LNCAP (cell line): ENCODE results near the gene CLCN4.

Experiments
- CTCF ChIP-seq: fragments of 450-650 bp; IDR thresholded peaks from 2 replicates; pipeline ENCODE4 v1.5.1; 2017; ENCODE audit warnings: mild to moderate bottlenecking

Gene CLCN4

DNA sequence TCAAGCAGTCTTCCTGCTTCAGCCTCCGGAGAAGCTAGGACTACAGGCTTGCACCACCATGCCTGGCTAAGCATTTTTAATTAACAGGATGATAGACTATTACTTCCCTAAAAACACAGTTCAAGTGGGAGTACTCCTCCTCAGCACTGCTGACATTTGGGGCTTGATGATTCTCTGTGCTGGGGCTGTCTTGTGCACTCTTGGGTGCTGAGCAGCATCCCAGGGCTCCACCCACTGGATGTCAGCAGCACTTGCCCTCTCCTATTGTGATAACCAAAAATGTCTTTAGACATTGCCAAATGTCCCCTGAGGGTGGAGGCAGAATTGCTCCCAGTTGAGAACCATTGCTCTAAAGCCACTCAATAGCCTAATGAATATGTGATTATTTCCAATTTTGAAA lies 60.4 kb downstream of the CLCN4 start:
- no peak for TF ChIP-seq CTCF

DNA sequence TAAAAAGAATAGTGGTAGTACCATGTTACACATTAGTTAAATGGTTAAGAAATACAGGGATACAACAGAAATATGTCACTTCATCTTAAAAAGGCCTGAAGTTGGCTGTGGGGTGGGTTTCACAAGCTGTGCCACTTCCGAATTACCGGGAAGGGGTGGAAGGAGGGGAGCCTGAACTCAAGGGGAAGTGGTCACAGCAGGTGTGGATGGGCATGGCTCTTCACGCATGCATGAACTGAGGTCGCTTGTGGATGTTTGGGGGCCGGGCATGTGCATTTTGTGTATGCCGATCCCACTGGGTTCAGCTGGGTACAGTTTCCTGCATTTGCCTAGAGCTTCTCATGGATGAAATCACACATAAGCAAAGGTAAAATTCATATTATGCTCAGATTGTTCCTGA lies 64.9 kb downstream of the CLCN4 start:
- no peak for TF ChIP-seq CTCF

- no peak for TF ChIP-seq CTCF
Observed at GRCh38 chrX:10223276-10223675, 66.5 kb downstream of the CLCN4 start.

- no peak for TF ChIP-seq CTCF
Observed at GRCh38 chrX:10223781-10224180, 67.0 kb downstream of the CLCN4 start.

- no peak for TF ChIP-seq CTCF
Observed at GRCh38 chrX:10230222-10230621, 73.4 kb downstream of the CLCN4 start.

DNA sequence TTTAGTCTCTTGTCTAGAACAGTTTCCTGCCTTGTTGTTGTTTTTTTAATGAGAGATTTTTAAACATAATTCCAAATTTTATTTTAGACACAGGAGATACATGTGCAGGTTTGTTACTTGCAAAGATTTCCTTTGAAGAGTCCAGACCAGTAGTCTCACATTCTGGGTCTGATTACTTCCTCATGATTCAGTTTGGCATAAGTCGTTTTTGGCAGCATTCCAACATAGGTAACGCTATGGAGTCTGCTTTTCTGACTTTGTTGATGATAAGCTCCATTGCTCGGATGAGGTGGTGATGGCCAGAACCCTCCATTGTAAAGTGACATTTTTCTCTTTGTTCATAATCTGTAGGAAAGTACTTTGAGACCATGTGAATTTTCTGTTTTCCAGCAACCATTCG lies 74.7 kb downstream of the CLCN4 start:
- no peak for TF ChIP-seq CTCF

DNA sequence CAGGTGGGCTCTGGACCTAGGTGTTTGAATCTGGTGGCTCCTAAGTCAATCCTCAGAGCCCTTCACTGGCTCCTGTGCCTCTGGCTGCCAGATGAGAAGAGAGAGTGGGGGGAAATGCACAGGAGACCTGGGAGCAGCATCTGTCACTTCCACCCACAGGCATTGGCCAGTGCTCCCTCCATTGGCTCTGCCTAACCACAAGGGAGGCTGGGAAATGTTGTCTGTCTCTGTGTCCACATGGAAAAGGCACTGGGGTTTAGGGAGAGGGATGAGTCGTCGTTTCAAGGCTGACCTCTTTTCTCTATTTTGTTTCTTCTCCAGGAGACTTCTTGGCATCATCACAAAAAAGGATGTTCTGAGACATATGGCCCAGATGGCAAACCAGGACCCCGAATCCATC lies 76.4 kb downstream of the CLCN4 start:
- TF ChIP-seq CTCF = no peak

DNA sequence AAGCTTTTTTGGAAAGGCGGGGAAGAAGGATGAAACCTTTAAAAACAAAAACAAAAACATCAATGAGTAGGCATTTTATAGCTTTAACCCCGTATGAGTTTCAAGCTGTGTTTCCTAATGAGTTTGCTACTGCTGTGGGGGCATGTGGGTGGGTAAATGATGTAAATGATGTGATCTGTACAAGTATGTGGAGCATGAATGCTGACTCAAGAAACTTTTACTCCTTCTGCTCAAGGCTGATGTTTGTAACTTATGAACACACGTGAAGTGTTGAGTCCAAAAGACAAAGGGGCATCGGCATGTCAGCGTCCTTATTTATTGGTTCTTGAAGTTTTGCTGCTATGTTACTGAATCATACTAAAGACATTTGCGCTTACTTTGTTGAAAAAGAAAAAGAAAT lies 76.9 kb downstream of the CLCN4 start:
- no peak for TF ChIP-seq CTCF
